ENCODE measurements around the gene S100G.
A peak's percentile ranks its signal among the peaks of the same experiment; 100 is the strongest.
"Not testable (repeated sequence)": the region's sequence is repeated elsewhere in the genome, so short reads cannot be mapped to it uniquely, and the experiment has no call there.

The S100G gene, protein sequence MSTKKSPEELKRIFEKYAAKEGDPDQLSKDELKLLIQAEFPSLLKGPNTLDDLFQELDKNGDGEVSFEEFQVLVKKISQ
- total RNA-seq: 0 reads per million in 3 donors

DNA sequence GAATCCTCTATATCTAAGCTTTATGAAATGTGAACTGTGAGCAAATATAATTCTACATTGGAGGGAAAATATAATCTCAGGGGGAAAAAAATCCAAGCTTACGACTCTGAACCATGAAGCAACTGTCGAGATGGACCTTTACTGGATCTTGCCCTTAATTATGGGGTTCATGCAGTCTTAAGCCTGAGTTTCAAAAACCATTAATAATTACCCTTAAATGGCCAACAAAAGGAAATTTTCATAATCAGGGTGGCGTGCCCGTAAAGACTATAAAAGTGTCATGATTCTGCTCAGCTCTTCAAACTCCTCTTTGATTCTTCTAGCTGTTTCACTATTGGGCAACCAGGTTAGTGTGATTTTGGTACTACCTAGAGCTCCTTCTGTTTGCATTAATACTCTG is at the start of gene S100G:
TSS of gene S100G (plus strand) at position 301 of the 400 bp plus-strand sequence. CDS start 849 bp downstream, outside the sequence.
- no peak within 1 kb of the TSS for H3K4me3 ChIP-seq (ENCODE audit: insufficient read depth, low read depth, low read length, poor library complexity, severe bottlenecking)
- H3K4me1 ChIP-seq (ENCODE audit: control insufficient read depth, insufficient read depth, low read length, poor library complexity, severe bottlenecking): no peaks in the 10 kb centered on the region
- no peak for DNase-seq
- H3K27ac ChIP-seq (ENCODE audit: insufficient read depth, low read length, poor library complexity, severe bottlenecking): no peak within 1 kb of the TSS
- H3K36me3 ChIP-seq (ENCODE audit: control insufficient read depth, insufficient read depth, low read length): no peaks in the 10 kb centered on the region
- no peaks in the 10 kb centered on the region for H3K9me3 ChIP-seq (ENCODE audit: control insufficient read depth, low read length)
- H3K27me3 ChIP-seq (replicated peaks; ENCODE audit: control insufficient read depth, insufficient read depth, low read length, poor library complexity, severe bottlenecking): no peaks in the 10 kb centered on the region

DNA sequence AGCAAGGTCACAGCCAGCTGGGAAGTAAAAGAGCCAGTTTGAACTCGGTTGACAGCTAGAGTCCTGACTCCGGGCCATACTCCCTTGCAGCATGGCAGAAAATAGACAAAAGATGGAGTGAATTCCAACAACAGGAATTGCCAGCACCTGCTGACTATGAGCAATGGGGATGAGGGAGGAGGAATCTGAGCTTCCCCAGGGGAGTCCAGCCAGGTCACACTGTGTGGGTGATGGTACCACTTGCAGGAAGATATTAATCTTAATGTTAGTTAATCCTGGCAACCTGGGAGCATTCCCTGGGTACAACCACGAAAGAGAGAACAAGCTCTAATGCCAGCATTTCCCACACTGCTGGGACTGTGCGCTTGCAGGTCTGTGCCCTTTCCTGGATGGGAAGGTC is 48.1 kb upstream of the S100G start:
- H3K27me3 ChIP-seq (replicated peaks; ENCODE audit: control insufficient read depth, insufficient read depth, low read length, poor library complexity, severe bottlenecking): no peaks in the 10 kb centered on the region
- peaks cover 5% of the 10 kb centered on the region for H3K4me1 ChIP-seq (ENCODE audit: control insufficient read depth, insufficient read depth, low read length, poor library complexity, severe bottlenecking)
- H3K9me3 ChIP-seq (ENCODE audit: control insufficient read depth, low read length): no peaks in the 10 kb centered on the region
- H3K4me3 ChIP-seq (ENCODE audit: insufficient read depth, low read depth, low read length, poor library complexity, severe bottlenecking): no peak overlapping the region
- H3K36me3 ChIP-seq (ENCODE audit: control insufficient read depth, insufficient read depth, low read length): no peaks in the 10 kb centered on the region
- H3K27ac ChIP-seq (ENCODE audit: insufficient read depth, low read length, poor library complexity, severe bottlenecking): no peak overlapping the region
- no peak for DNase-seq

DNA sequence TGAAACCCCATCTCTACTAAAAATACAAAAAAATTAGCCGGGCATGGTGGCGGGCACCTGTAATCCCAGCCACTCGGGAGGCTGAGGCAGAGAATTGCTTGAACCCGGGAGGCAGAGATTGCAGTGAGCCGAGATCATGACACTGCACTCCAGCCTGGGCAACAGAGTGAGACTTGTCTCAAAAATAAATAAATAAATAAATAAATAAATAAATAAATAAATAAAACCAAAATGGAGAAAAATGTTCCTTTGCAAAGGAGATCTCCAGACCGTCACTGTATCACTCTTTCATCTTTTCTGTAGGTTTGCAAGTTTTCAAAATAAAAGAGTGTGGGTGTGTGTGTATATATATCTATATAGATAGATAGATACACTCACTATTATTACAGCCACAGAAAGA is 46.7 kb upstream of the S100G start:
- H3K27ac ChIP-seq (ENCODE audit: insufficient read depth, low read length, poor library complexity, severe bottlenecking); DNase-seq; H3K9me3 ChIP-seq (ENCODE audit: control insufficient read depth, low read length); H3K36me3 ChIP-seq (ENCODE audit: control insufficient read depth, insufficient read depth, low read length); H3K4me1 ChIP-seq (ENCODE audit: control insufficient read depth, insufficient read depth, low read length, poor library complexity, severe bottlenecking); H3K27me3 ChIP-seq (replicated peaks; ENCODE audit: control insufficient read depth, insufficient read depth, low read length, poor library complexity, severe bottlenecking); H3K4me3 ChIP-seq (ENCODE audit: insufficient read depth, low read depth, low read length, poor library complexity, severe bottlenecking): not testable (repeated sequence)

DNA sequence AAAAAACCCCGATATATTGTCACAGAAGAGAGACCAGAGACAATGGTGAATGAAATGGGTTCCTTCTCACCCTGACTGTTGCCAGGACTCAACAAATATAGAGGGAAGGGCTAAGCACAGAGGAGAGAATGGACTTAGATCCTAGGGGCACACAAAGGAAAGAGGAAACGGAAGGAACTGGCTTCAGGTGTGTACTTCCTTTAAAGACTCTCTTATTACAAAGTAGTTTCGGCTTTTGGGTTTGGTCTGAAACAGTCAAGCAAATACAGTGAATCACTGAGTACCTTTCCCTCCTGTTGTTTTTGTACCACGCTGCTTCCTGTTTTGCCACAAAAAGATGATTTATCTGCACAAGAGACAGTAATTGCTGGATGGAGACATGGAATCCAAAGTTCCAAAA is 46.1 kb upstream of the S100G start:
- no peaks in the 10 kb centered on the region for H3K27me3 ChIP-seq (replicated peaks; ENCODE audit: control insufficient read depth, insufficient read depth, low read length, poor library complexity, severe bottlenecking)
- DNase-seq: no peak
- no peak overlapping the region for H3K4me3 ChIP-seq (ENCODE audit: insufficient read depth, low read depth, low read length, poor library complexity, severe bottlenecking)
- H3K27ac ChIP-seq (ENCODE audit: insufficient read depth, low read length, poor library complexity, severe bottlenecking): peak overlapping the region; percentile 24
- no peaks in the 10 kb centered on the region for H3K9me3 ChIP-seq (ENCODE audit: control insufficient read depth, low read length)
- H3K36me3 ChIP-seq (ENCODE audit: control insufficient read depth, insufficient read depth, low read length): no peaks in the 10 kb centered on the region
- peaks cover 5% of the 10 kb centered on the region for H3K4me1 ChIP-seq (ENCODE audit: control insufficient read depth, insufficient read depth, low read length, poor library complexity, severe bottlenecking)

DNA sequence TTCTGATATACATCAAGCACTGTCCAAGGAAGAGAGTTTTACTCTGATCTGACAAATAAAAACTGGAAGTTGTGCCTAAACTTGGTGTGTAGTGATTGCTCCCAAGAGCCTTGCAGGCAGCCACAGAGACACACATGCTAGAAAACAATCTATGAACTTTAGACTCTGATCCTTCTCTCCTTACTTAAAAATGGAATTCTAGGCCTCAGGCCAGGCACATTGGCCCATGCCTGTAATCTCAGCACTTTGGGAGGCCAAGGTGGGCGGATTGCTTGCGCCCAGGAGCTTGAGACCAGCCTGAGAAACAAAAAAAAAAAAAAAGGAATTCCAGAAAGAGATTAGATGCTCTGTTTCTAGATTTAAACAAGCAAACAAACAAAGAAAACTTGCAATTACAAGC is 45.6 kb upstream of the S100G start:
- no peaks in the 10 kb centered on the region for H3K9me3 ChIP-seq (ENCODE audit: control insufficient read depth, low read length)
- H3K27me3 ChIP-seq (replicated peaks; ENCODE audit: control insufficient read depth, insufficient read depth, low read length, poor library complexity, severe bottlenecking): no peaks in the 10 kb centered on the region
- H3K27ac ChIP-seq (ENCODE audit: insufficient read depth, low read length, poor library complexity, severe bottlenecking): peak overlapping the region; percentile 18
- no peak for DNase-seq
- no peak overlapping the region for H3K4me3 ChIP-seq (ENCODE audit: insufficient read depth, low read depth, low read length, poor library complexity, severe bottlenecking)
- no peaks in the 10 kb centered on the region for H3K36me3 ChIP-seq (ENCODE audit: control insufficient read depth, insufficient read depth, low read length)
- peaks cover 5% of the 10 kb centered on the region for H3K4me1 ChIP-seq (ENCODE audit: control insufficient read depth, insufficient read depth, low read length, poor library complexity, severe bottlenecking)

DNA sequence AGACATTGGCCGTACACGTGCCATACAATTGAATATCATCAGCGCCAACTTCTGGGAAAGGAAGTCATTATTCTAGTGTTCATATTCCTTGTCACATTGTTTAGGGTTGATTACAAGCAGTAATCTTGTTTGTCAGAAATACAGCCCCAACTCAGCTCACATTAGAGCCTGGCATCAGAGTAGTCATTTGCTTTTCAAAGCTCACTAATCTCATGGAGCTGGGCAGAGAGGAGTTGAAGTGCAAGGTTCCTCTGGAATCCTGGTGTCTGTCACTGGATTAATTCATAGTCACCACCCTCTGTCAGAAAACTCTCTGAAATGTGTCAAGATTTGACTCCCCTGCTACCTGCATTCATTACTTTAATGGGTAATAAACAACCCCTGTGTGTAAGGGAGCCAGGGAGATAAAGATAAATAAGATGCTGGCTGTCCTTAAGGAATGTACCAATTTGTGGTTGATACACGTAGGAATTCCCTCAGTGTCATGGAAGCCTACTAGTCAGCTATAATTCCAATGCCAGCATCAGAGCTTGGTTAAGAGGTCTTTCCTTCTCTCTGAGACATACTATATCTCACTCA is 43.7 kb upstream of the S100G start:
- Histone ChIP-seq H3K27ac (ENCODE audit: insufficient read depth, low read length, poor library complexity, severe bottlenecking) (no peak overlapping the region), H3K9me3 (ENCODE audit: control insufficient read depth, low read length) (no peaks in the 10 kb centered on the region), H3K4me1 (ENCODE audit: control insufficient read depth, insufficient read depth, low read length, poor library complexity, severe bottlenecking) (peaks cover 5% of the 10 kb centered on the region), H3K36me3 (ENCODE audit: control insufficient read depth, insufficient read depth, low read length) (no peaks in the 10 kb centered on the region), H3K4me3 (ENCODE audit: insufficient read depth, low read depth, low read length, poor library complexity, severe bottlenecking) (no peak overlapping the region), H3K27me3 (replicated peaks; ENCODE audit: control insufficient read depth, insufficient read depth, low read length, poor library complexity, severe bottlenecking) (no peaks in the 10 kb centered on the region)
- DNase-seq: no peak

DNA sequence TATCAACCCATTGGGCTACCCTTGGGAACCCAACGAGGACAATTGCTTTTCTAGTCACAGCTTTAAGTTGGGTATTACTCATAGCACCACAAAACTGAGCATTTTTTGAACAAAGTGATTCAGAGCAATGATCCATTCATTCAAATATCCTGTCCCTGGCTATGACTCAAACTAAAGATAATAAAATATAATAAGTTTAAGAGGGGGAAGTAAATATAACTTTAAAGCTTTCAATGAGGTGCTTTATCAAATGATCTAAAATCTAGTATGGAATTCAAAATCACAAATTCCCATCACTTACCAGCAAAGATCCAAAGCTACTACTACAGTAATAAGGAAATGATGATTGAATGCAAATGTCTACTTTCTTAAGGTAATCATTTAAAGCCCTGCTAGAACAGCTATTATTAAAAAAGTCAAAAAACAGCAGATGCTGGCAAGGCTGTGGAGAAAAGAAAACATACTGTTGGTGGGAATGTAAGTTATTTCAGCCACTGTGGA is 39.8 kb upstream of the S100G start:
- no peak for DNase-seq
- Histone ChIP-seq H3K9me3 (ENCODE audit: control insufficient read depth, low read length) (no peaks in the 10 kb centered on the region), H3K27ac (ENCODE audit: insufficient read depth, low read length, poor library complexity, severe bottlenecking) (no peak overlapping the region), H3K4me3 (ENCODE audit: insufficient read depth, low read depth, low read length, poor library complexity, severe bottlenecking) (no peak overlapping the region), H3K27me3 (replicated peaks; ENCODE audit: control insufficient read depth, insufficient read depth, low read length, poor library complexity, severe bottlenecking) (no peaks in the 10 kb centered on the region), H3K4me1 (ENCODE audit: control insufficient read depth, insufficient read depth, low read length, poor library complexity, severe bottlenecking) (no peaks in the 10 kb centered on the region), H3K36me3 (ENCODE audit: control insufficient read depth, insufficient read depth, low read length) (no peaks in the 10 kb centered on the region)

DNA sequence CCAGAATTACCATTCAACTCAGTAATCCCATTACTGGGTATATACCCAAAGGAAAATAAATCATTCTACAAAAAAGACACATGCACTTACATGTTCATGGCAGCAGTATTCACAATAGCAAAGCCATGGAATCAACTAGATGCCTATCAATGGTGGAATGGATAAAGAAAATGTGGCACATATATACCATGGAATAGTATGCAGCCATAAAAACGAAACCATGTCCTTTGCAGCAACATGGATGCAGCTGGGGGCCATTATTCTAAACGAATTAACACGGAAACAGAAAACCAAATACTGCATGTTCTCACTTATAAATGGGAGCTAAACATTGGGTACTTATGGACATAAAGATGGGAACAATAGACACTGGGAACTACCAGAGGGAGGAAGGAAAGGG is 39.3 kb upstream of the S100G start:
- not testable (repeated sequence) for H3K36me3 ChIP-seq (ENCODE audit: control insufficient read depth, insufficient read depth, low read length); H3K27ac ChIP-seq (ENCODE audit: insufficient read depth, low read length, poor library complexity, severe bottlenecking); H3K4me3 ChIP-seq (ENCODE audit: insufficient read depth, low read depth, low read length, poor library complexity, severe bottlenecking); H3K27me3 ChIP-seq (replicated peaks; ENCODE audit: control insufficient read depth, insufficient read depth, low read length, poor library complexity, severe bottlenecking); H3K4me1 ChIP-seq (ENCODE audit: control insufficient read depth, insufficient read depth, low read length, poor library complexity, severe bottlenecking); DNase-seq; H3K9me3 ChIP-seq (ENCODE audit: control insufficient read depth, low read length)

DNA sequence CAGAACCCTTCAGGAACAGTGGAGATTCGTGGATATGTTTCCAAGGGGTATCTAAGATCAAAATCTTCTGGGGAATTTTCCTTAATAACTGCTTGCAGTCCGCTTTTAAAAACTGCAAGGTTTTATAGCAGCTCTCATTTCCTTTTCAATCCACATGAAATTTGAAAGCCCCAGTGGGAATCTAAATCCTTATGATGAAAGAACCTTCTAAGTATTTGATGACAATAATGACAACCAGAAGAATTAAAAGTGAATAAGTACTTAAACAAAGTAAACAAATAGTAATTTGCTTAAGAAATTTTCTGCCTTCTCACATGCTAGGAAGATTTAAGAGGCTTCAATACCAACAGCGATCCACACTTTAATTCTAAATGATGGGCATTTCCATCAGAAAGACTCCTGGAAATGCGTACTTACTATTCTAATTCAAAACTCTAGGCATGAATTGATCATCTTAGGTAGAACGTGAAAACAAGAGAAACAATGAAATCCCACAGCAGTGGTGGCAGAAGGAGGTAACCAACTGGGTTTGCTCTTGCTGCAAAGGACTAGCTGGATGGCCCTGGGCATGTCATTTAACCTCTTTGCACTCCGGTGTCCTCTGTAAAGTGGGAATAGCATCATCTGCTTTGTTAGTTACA is 37.6 kb upstream of the S100G start:
- no peak for DNase-seq
- H3K4me3 ChIP-seq (ENCODE audit: insufficient read depth, low read depth, low read length, poor library complexity, severe bottlenecking): no peak overlapping the region

DNA sequence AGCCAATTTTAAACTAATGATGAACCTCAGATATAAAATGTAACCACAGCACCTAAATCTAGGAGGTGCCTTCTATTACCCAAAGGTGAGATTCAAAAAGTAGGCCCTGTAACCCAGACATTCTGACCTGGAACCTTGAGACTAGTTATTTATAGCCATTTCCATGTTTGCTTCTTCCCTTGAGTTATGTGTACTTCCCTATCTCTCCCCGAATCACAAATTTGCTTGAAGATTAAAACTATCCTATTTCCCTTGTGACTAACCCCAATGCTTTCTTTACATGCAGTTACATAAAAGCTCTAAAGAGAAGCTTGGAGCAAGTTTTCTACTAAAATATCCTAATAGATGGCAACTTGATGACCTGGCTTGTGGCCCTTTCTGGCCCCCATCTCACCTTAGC is 32.6 kb upstream of the S100G start:
- Histone ChIP-seq H3K4me3 (ENCODE audit: insufficient read depth, low read depth, low read length, poor library complexity, severe bottlenecking) (no peak overlapping the region), H3K27ac (ENCODE audit: insufficient read depth, low read length, poor library complexity, severe bottlenecking) (no peak overlapping the region), H3K9me3 (ENCODE audit: control insufficient read depth, low read length) (no peaks in the 10 kb centered on the region), H3K36me3 (ENCODE audit: control insufficient read depth, insufficient read depth, low read length) (no peaks in the 10 kb centered on the region), H3K27me3 (replicated peaks; ENCODE audit: control insufficient read depth, insufficient read depth, low read length, poor library complexity, severe bottlenecking) (no peaks in the 10 kb centered on the region), H3K4me1 (ENCODE audit: control insufficient read depth, insufficient read depth, low read length, poor library complexity, severe bottlenecking) (no peaks in the 10 kb centered on the region)
- DNase-seq: no peak

More for the DNA sequence above, 37.6 kb upstream of the S100G start:
- H3K4me1 ChIP-seq (ENCODE audit: control insufficient read depth, insufficient read depth, low read length, poor library complexity, severe bottlenecking): no peaks in the 10 kb centered on the region
- no peaks in the 10 kb centered on the region for H3K27me3 ChIP-seq (replicated peaks; ENCODE audit: control insufficient read depth, insufficient read depth, low read length, poor library complexity, severe bottlenecking)
- no peaks in the 10 kb centered on the region for H3K36me3 ChIP-seq (ENCODE audit: control insufficient read depth, insufficient read depth, low read length)
- no peaks in the 10 kb centered on the region for H3K9me3 ChIP-seq (ENCODE audit: control insufficient read depth, low read length)
- no peak overlapping the region for H3K27ac ChIP-seq (ENCODE audit: insufficient read depth, low read length, poor library complexity, severe bottlenecking)

All from effector memory CD4-positive, alpha-beta T cell (primary cell).